ENCODE results near the gene CMYA5.

The CMYA5 gene

GRCh38 chr5:79787448-79787847 lies 97.8 kb downstream of the CMYA5 start:
- TF ChIP-seq ZNF70 (CRISPR knock-in tag; IDR thresholded peaks at IDR 0.05), result no peak
- no peak for TF ChIP-seq ISL1 (CRISPR knock-in tag; IDR thresholded peaks at IDR 0.05)
- no peak for TF ChIP-seq SNAI2 (CRISPR knock-in tag; IDR thresholded peaks at IDR 0.05)
- TF ChIP-seq ZC3H10 (CRISPR knock-in tag; IDR thresholded peaks at IDR 0.05), result no peak
- TF ChIP-seq PATZ1 (CRISPR knock-in tag; IDR thresholded peaks at IDR 0.05; ENCODE audit: borderline replicate concordance), result no peak
- TF ChIP-seq PPARA (CRISPR knock-in tag; IDR thresholded peaks at IDR 0.05; ENCODE audit: borderline replicate concordance), result no peak
- no peak for TF ChIP-seq CREB5 (CRISPR knock-in tag; IDR thresholded peaks at IDR 0.05; ENCODE audit: low read depth)
- no peak for TF ChIP-seq ZFP3 (CRISPR knock-in tag; IDR thresholded peaks at IDR 0.05)
- TF ChIP-seq GLIS3 (CRISPR knock-in tag; IDR thresholded peaks at IDR 0.05), result no peak
- no peak for TF ChIP-seq BACH2 (CRISPR knock-in tag; IDR thresholded peaks at IDR 0.05; ENCODE audit: borderline replicate concordance)
- no peak for TF ChIP-seq RARB (CRISPR knock-in tag; IDR thresholded peaks at IDR 0.05)
- no peak for TF ChIP-seq TSHZ2 (CRISPR knock-in tag; IDR thresholded peaks at IDR 0.05)
- TF ChIP-seq ARNTL (CRISPR knock-in tag; IDR thresholded peaks at IDR 0.05; ENCODE audit: borderline replicate concordance, low read depth), result no peak
- TF ChIP-seq CSDC2 (CRISPR knock-in tag; IDR thresholded peaks at IDR 0.05), result no peak
- no peak for ATAC-seq

- TF ChIP-seq PATZ1 (CRISPR knock-in tag; IDR thresholded peaks at IDR 0.05; ENCODE audit: borderline replicate concordance) (no peak), BACH2 (CRISPR knock-in tag; IDR thresholded peaks at IDR 0.05; ENCODE audit: borderline replicate concordance) (no peak), OSR1 (CRISPR knock-in tag; IDR thresholded peaks at IDR 0.05) (no peak), PPARA (CRISPR knock-in tag; IDR thresholded peaks at IDR 0.05; ENCODE audit: borderline replicate concordance) (no peak), CREB5 (CRISPR knock-in tag; IDR thresholded peaks at IDR 0.05; ENCODE audit: low read depth) (no peak), CSDC2 (CRISPR knock-in tag; IDR thresholded peaks at IDR 0.05) (no peak), ZFP30 (CRISPR knock-in tag; IDR thresholded peaks at IDR 0.05) (no peak), RARB (CRISPR knock-in tag; IDR thresholded peaks at IDR 0.05) (no peak), TOX (CRISPR knock-in tag; IDR thresholded peaks at IDR 0.05; ENCODE audit: borderline replicate concordance) (no peak), CSRNP3 (CRISPR knock-in tag; IDR thresholded peaks at IDR 0.05) (no peak), SNAI2 (CRISPR knock-in tag; IDR thresholded peaks at IDR 0.05) (no peak)
- ATAC-seq, result no peak
These were observed 102.2 kb downstream of the CMYA5 start for GRCh38 chr5:79791843-79792242.

GRCh38 chr5:79792463-79792862 lies 102.8 kb downstream of the CMYA5 start:
- ATAC-seq, result no peak
- TF ChIP-seq OSR1 (CRISPR knock-in tag; IDR thresholded peaks at IDR 0.05) (no peak), TCF4 (CRISPR knock-in tag; IDR thresholded peaks at IDR 0.05; ENCODE audit: borderline replicate concordance) (no peak), CSDC2 (CRISPR knock-in tag; IDR thresholded peaks at IDR 0.05) (no peak), RARB (CRISPR knock-in tag; IDR thresholded peaks at IDR 0.05) (no peak), ISL1 (CRISPR knock-in tag; IDR thresholded peaks at IDR 0.05) (no peak), ZNF70 (CRISPR knock-in tag; IDR thresholded peaks at IDR 0.05) (no peak), ZNF8 (CRISPR knock-in tag; IDR thresholded peaks at IDR 0.05) (no peak), CREB5 (CRISPR knock-in tag; IDR thresholded peaks at IDR 0.05; ENCODE audit: low read depth) (no peak), CSRNP3 (CRISPR knock-in tag; IDR thresholded peaks at IDR 0.05) (no peak)
